Measurements from ENCODE around the gene TMPRSS13.

Gene TMPRSS13

GRCh38 chr11:117910525-117910924 lies 18.7 kb downstream of the TMPRSS13 start:
- no peak for DNase-seq

GRCh38 chr11:117909611-117910382 lies 19.4 kb downstream of the TMPRSS13 start:
- no peak for DNase-seq

- no peak for DNase-seq
Measured at GRCh38 chr11:117908959-117909610, 20.1 kb downstream of the TMPRSS13 start.

GRCh38 chr11:117908109-117908895 lies 20.9 kb downstream of the TMPRSS13 start:
- DNase-seq = no peak

GRCh38 chr11:117907276-117908108 lies 21.7 kb downstream of the TMPRSS13 start:
- DNase-seq = peak; percentile 37

- no peak for DNase-seq
Measured at GRCh38 chr11:117906710-117907109, 22.5 kb downstream of the TMPRSS13 start.

GRCh38 chr11:117906126-117906525 lies 23.1 kb downstream of the TMPRSS13 start:
- no peak for DNase-seq

GRCh38 chr11:117905524-117905923 lies 23.7 kb downstream of the TMPRSS13 start:
- no peak for DNase-seq

GRCh38 chr11:117903505-117904382 lies 25.5 kb downstream of the TMPRSS13 start:
- no peak for DNase-seq

- no peak for DNase-seq
Measured at GRCh38 chr11:117902001-117902845, 27.0 kb downstream of the TMPRSS13 start.

GRCh38 chr11:117901601-117902000 lies 27.6 kb downstream of the TMPRSS13 start:
- DNase-seq = no peak

- no peak for DNase-seq
Measured at GRCh38 chr11:117900720-117901440, 28.3 kb downstream of the TMPRSS13 start.

GRCh38 chr11:117900121-117900648 lies 29.0 kb downstream of the TMPRSS13 start:
- DNase-seq = no peak

- DNase-seq = no peak
Measured at GRCh38 chr11:117898059-117898458, 31.1 kb downstream of the TMPRSS13 start.

- DNase-seq = no peak
Measured at GRCh38 chr11:117892651-117893050, 36.6 kb downstream of the TMPRSS13 start.

- DNase-seq = no peak
Measured at GRCh38 chr11:117891362-117891761, 37.8 kb downstream of the TMPRSS13 start.

- no peak for DNase-seq
Measured at GRCh38 chr11:117888139-117888566, 41.0 kb downstream of the TMPRSS13 start.

- no peak for DNase-seq
Measured at GRCh38 chr11:117887431-117888138, 41.6 kb downstream of the TMPRSS13 start.

- DNase-seq = no peak
Measured at GRCh38 chr11:117885777-117886176, 43.4 kb downstream of the TMPRSS13 start.

All from T-helper 9 cell (primary cell).